ENCODE measurements around the gene KIAA0319L.

GRCh38 chr1:35600593-35600992, 43.4 kb upstream of the KIAA0319L start:
- TF ChIP-seq, protein P1, sequence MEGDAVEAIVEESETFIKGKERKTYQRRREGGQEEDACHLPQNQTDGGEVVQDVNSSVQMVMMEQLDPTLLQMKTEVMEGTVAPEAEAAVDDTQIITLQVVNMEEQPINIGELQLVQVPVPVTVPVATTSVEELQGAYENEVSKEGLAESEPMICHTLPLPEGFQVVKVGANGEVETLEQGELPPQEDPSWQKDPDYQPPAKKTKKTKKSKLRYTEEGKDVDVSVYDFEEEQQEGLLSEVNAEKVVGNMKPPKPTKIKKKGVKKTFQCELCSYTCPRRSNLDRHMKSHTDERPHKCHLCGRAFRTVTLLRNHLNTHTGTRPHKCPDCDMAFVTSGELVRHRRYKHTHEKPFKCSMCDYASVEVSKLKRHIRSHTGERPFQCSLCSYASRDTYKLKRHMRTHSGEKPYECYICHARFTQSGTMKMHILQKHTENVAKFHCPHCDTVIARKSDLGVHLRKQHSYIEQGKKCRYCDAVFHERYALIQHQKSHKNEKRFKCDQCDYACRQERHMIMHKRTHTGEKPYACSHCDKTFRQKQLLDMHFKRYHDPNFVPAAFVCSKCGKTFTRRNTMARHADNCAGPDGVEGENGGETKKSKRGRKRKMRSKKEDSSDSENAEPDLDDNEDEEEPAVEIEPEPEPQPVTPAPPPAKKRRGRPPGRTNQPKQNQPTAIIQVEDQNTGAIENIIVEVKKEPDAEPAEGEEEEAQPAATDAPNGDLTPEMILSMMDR (IDR thresholded peaks at IDR 0.05) = no peak
- no peak for TF ChIP-seq POLR2A (IDR thresholded peaks at IDR 0.05)
